HepG2 (cell line): ENCODE measurements around the gene TEDC1. TPM values are rescaled to one million over a fixed set of nuclear protein-coding genes. Genes with fewer than 3 reads are reported as not detected.

ENCODE experiments used
- ATAC-seq: fragments of 200-7000 bp; cut with Tn5 transposase; 3 replicates; pipeline ENCODE4 v1.9.1; 2020; ENCODE audit warnings: mild to moderate bottlenecking, moderate library complexity
- BruUV-seq: library from RNA; stranded (reverse); fragments of 400-500 nt; replicated peaks from 2 replicates; lab custom pipeline; 2021; lab: Mats Ljungman, UMichigan
- CTCF ChIA-PET: fragments of 300-600 bp; formaldehyde crosslinking; extraction: SDS; loops from one replicate; lab custom pipeline; 2021; ENCODE audit warnings: low total read pairs, inconsistent platforms, low intra/inter-chr PET ratio; lab: Yijun Ruan, JAX
- POLR2A ChIA-PET: fragments of 350-600 bp; sonication (Branson Sonifier 250); formaldehyde crosslinking; loops from one replicate; lab custom pipeline; 2020; ENCODE audit warnings: antibody characterized with exemption, inconsistent platforms; lab: Yijun Ruan, JAX
- DNase-seq: peaks from one replicate; pipeline ENCODE4 v3.0.0-alpha.2; 2015; ENCODE audit warnings: low spot score
- FAIRE-seq: peaks from 3 replicates; lab custom pipeline; 2011; peaks lifted over from hg19 to GRCh38; lab: Jason Lieb, UNC
- H2AFZ ChIP-seq: one replicate; pipeline ENCODE4 v1.6.1; 2011; ENCODE audit warnings: low read length, inconsistent platforms
- H3K27ac ChIP-seq: fragments of 300-600 bp; 3 replicates; pipeline ENCODE4 v1.8.0; 2011; ENCODE audit warnings: mixed run types, mild to moderate bottlenecking, mixed read lengths, low read length, inconsistent platforms; ENCODE audit not compliant: insufficient read depth; ENCODE audit errors: extremely low read length
- H3K27me3 ChIP-seq, 2 experiments: fragments of 200-600 bp in 1 of 2; 2 replicates in 1 of 2; 3 replicates in 1 of 2; pipeline versions ENCODE4 v1.6.0 to v1.8.0; 2011; ENCODE audit warnings: low read length in 2 of 2, mild to moderate bottlenecking in 2 of 2, moderate library complexity in 2 of 2, inconsistent platforms in 1 of 2; ENCODE audit not compliant: insufficient read depth in 2 of 2, control insufficient read depth in 1 of 2
- H3K36me3 ChIP-seq, 2 experiments: fragments of 200-600 bp in 1 of 2; replicated peaks in 1 of 2; 2 replicates in 1 of 2; 3 replicates in 1 of 2; pipeline versions ENCODE4 v1.5.1 to v1.8.0; 2011; ENCODE audit warnings: low read length in 2 of 2, inconsistent platforms in 1 of 2; ENCODE audit not compliant: insufficient read depth in 2 of 2, control insufficient read depth in 1 of 2
- H3K4me1 ChIP-seq: 2 replicates; pipeline ENCODE4 v1.5.1; 2012; ENCODE audit warnings: low read length, inconsistent platforms; ENCODE audit not compliant: insufficient read depth
- H3K4me2 ChIP-seq: 2 replicates; pipeline ENCODE4 v1.6.0; 2011; ENCODE audit warnings: low read depth, low read length, inconsistent platforms
- H3K4me3 ChIP-seq, 3 experiments: fragments of 200-600 bp in 1 of 3; sonication (generic), shearing (Covaris generic) in 1 of 3; replicated peaks in 1 of 3; 2 replicates each; pipeline ENCODE4 v1.5.1; 2011 to 2016; ENCODE audit warnings: low read length in 3 of 3, inconsistent platforms in 2 of 3, low read depth in 2 of 3, mild to moderate bottlenecking in 2 of 3, control low read depth in 1 of 3, mixed read lengths in 1 of 3; ENCODE audit not compliant: insufficient read depth in 1 of 3
- H3K79me2 ChIP-seq: one replicate; pipeline ENCODE4 v1.6.1; 2011; ENCODE audit warnings: low read length, inconsistent platforms; ENCODE audit not compliant: insufficient read depth
- H3K9ac ChIP-seq: 2 replicates; pipeline ENCODE4 v1.6.0; 2011; ENCODE audit warnings: mild to moderate bottlenecking, low read depth, low read length, inconsistent platforms; ENCODE audit not compliant: insufficient read depth
- H3K9me3 ChIP-seq: 2 replicates; pipeline ENCODE4 v1.5.1; 2012; ENCODE audit warnings: mild to moderate bottlenecking, low read length
- H4K20me1 ChIP-seq: 2 replicates; pipeline ENCODE4 v1.6.0; 2011; ENCODE audit warnings: inconsistent platforms, mild to moderate bottlenecking, low read length, moderate library complexity; ENCODE audit not compliant: insufficient read depth
- AGO2 ChIP-seq: fragments of 200-400 bp; formaldehyde crosslinking; optimal IDR thresholded peaks from 2 replicates; pipeline ENCODE3; 2017; ENCODE audit warnings: mild to moderate bottlenecking, low read depth, low read length, moderate library complexity
- GATA4 ChIP-seq: sonication (generic); IDR thresholded peaks from 2 replicates; pipeline ENCODE4 v1.6.1; 2016; ENCODE audit warnings: antibody characterized with exemption, low read depth, borderline replicate concordance
- GFI1 ChIP-seq: sonication (generic); formaldehyde crosslinking; IDR thresholded peaks from 2 replicates; pipeline ENCODE4 v1.5.0; 2020; ENCODE audit warnings: missing genetic modification reagents, mild to moderate bottlenecking, borderline replicate concordance
- NFIC ChIP-seq: IDR thresholded peaks from 2 replicates; pipeline ENCODE4 v1.6.1; 2012; ENCODE audit warnings: mild to moderate bottlenecking, low read length, inconsistent platforms
- SRF ChIP-seq: IDR thresholded peaks from 2 replicates; pipeline ENCODE4 v1.6.1; 2011; ENCODE audit warnings: mild to moderate bottlenecking, low read depth, low read length, moderate library complexity
- ZNF496 ChIP-seq: sonication (generic); formaldehyde crosslinking; IDR thresholded peaks from 2 replicates; pipeline ENCODE4 v1.8.1; 2023; ENCODE audit warnings: mild to moderate bottlenecking, moderate library complexity, missing genetic modification reagents; ENCODE audit not compliant: insufficient replicate concordance
- ZNF703 ChIP-seq: sonication (generic); formaldehyde crosslinking; IDR thresholded peaks from 2 replicates; pipeline ENCODE4 v1.5.1; 2020; ENCODE audit warnings: missing genetic modification reagents, mild to moderate bottlenecking, moderate library complexity, borderline replicate concordance
- ZNF773 ChIP-seq: sonication (generic); formaldehyde crosslinking; IDR thresholded peaks from 2 replicates; pipeline ENCODE4 v1.4.0; 2020; ENCODE audit warnings: missing genetic modification reagents, borderline replicate concordance
- ZNF83 ChIP-seq: sonication (generic); formaldehyde crosslinking; IDR thresholded peaks from 2 replicates; pipeline ENCODE4 v1.4.0; 2020; ENCODE audit warnings: missing genetic modification reagents, mild to moderate bottlenecking, borderline replicate concordance
- WGBS: methylation state at CpG from one replicate; pipeline ENCODE4 v1.1.6; 2017; ENCODE audit warnings: low lambda C conversion rate; 5-methylcytosine and 5-hydroxymethylcytosine counted together
- in situ Hi-C: cut with HindIII; loops from 2 replicates; pipeline ENCODE4 v1.10.0; 2017; ENCODE audit warnings: low pct_unique_long_range_greater_than_20kb; ENCODE audit not compliant: extremely low pct_ligation_motif_present
- intact Hi-C: fragments of 100-400 bp; cut with micrococcal nuclease; formaldehyde crosslinking; loops from one replicate; pipeline ENCODE4 v1.10.0; 2022; ENCODE audit not compliant: unreplicated experiment
- polyA plus RNA-seq, 8 experiments: library from polyadenylated mRNA; depleted of rRNA in 3 of 8; stranded (reverse) in 7 of 8; unstranded in 1 of 8; fragments of >200 nt; fragmentation: Illumina TruSeq in 4 of 8; extraction: Trizol in 4 of 8; gene quantifications; 2 replicates each; pipeline versions ENCODE4 v1.2.1 to v1.2.3, GENCODE V29; 2011 to 2016; ENCODE audit warnings: low read depth in 4 of 8, missing spikeins in 1 of 8, mixed read lengths in 1 of 8; ENCODE audit not compliant: insufficient read depth in 1 of 8
- total RNA-seq, 5 experiments: library from RNA; depleted of rRNA; stranded (reverse); fragments of >200 nt; fragmentation: Illumina TruSeq; extraction: Trizol; gene quantifications; 2 replicates each; pipeline ENCODE4 v1.2.3, GENCODE V29; 2016; ENCODE audit warnings: low read depth in 1 of 5
- TF ChIP-seq, protein P1 (sequence below): sonication (generic); formaldehyde crosslinking; IDR thresholded peaks from 2 replicates; pipeline ENCODE4 v1.8.0; 2022; ENCODE audit warnings: missing genetic modification reagents, mild to moderate bottlenecking, borderline replicate concordance
- TF ChIP-seq, protein P2 (sequence below): sonication (generic); formaldehyde crosslinking; IDR thresholded peaks from 2 replicates; pipeline ENCODE4 v1.4.0; 2020; ENCODE audit warnings: missing genetic modification reagents
- TF ChIP-seq, protein P3 (sequence below): IDR thresholded peaks from 2 replicates; pipeline ENCODE4 v1.6.1; 2018; ENCODE audit warnings: missing genetic modification reagents

Gene TEDC1
- total and polyA plus RNA-seq, 2 of the 13 experiments (the other 11 are each of a cell fraction or from before 2014, with no cell fraction given): 5.7 to 27.4 TPM

DNA sequence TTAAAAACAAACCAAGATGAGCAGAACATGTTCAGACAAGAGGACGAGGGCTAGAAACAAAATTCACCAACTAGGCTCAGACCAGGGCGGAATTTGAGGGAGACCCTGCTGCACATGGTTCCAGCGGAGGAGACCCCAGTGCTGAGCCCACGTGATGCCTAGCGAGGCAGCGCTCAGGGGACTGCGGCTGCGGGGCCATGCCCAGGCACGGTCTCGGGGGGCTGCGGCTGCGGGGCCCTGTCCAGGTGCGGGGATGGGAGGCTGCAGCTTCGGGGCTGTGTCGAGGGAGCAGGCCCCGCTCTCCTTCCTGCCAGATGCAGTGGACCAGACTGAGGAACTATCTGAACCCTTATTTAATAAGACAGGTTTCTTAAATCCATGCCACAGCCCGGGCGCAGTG, 29.1 kb upstream of the TEDC1 start:
- no peak overlapping the region for H3K27ac ChIP-seq
- no peak overlapping the region for H3K4me3 ChIP-seq
- intact Hi-C loops: no loop called here
- POLR2A ChIA-PET: no interaction called here
- H3K4me2 ChIP-seq: no peak overlapping the region
- CTCF ChIA-PET: no interaction called here
- H3K79me2 ChIP-seq: no peaks in the 10 kb centered on the region
- no peaks in the 10 kb centered on the region for H3K9me3 ChIP-seq
- no peak for ATAC-seq
- peaks cover 18 to 36% of the 10 kb centered on the region in 2 experiments; a peak in 4 of 5 replicates for H3K36me3 ChIP-seq
- WGBS: 97% methylated on average over 14 of the region's 18 CpGs
- no peak overlapping the region for H3K9ac ChIP-seq
- TF ChIP-seq AGO2: peak; percentile 79
- TF ChIP-seq SRF: no peak
- BruUV-seq: TSS peak; percentile 32
- no peak overlapping the region for H2AFZ ChIP-seq
- H3K4me1 ChIP-seq: no peaks in the 10 kb centered on the region
- DNase-seq: no peak
- in situ Hi-C loops: no loop called here
- H4K20me1 ChIP-seq: no peaks in the 10 kb centered on the region
- no peaks in the 10 kb centered on the region for H3K27me3 ChIP-seq
- FAIRE-seq: no peak

DNA sequence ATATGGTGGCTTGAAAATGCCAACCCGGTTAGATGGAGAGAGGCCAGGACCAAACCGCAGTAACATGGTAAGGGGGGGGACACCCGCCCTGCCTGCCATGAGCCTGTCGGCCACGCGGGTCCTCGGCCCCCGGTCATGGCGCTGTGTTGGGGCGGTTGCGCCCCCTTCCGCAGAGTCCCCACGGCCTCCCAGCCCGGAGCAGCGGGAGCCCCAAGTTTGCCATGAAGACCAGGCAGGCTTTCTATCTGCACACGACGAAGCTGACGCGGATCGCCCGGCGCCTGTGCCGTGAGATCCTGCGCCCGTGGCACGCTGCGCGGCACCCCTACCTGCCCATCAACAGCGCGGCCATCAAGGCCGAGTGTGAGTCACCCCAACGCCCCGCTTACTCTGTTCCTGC, 26.5 kb upstream of the TEDC1 start:
- Histone ChIP-seq H3K9ac (no peak overlapping the region), H3K27ac (no peak overlapping the region), H3K9me3 (no peaks in the 10 kb centered on the region), H3K79me2 (no peaks in the 10 kb centered on the region), H3K4me1 (no peaks in the 10 kb centered on the region), H3K27me3 (no peaks in the 10 kb centered on the region), H4K20me1 (no peaks in the 10 kb centered on the region), H2AFZ (no peak overlapping the region), H3K4me3 (no peak overlapping the region), H3K4me2 (no peak overlapping the region), H3K36me3 (peaks cover 18 to 42% of the 10 kb centered on the region in 2 experiments; a peak in 4 of 5 replicates)
- FAIRE-seq (no peak), DNase-seq (no peak), ATAC-seq (no peak)
- intact Hi-C loops: no loop called here
- in situ Hi-C loops: no loop called here
- BruUV-seq: no TSS peak
- 96% methylated on average over 32 of the region's 33 CpGs for WGBS
- ChIA-PET CTCF (no interaction called here), POLR2A (no interaction called here)
- TF ChIP-seq, protein P1, sequence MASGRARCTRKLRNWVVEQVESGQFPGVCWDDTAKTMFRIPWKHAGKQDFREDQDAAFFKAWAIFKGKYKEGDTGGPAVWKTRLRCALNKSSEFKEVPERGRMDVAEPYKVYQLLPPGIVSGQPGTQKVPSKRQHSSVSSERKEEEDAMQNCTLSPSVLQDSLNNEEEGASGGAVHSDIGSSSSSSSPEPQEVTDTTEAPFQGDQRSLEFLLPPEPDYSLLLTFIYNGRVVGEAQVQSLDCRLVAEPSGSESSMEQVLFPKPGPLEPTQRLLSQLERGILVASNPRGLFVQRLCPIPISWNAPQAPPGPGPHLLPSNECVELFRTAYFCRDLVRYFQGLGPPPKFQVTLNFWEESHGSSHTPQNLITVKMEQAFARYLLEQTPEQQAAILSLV (CRISPR knock-in tag): no peak
- TF ChIP-seq ZNF496 (CRISPR knock-in tag) (no peak), ZNF773 (CRISPR knock-in tag) (no peak), ZNF703 (no peak), GATA4 (no peak), ZNF83 (CRISPR knock-in tag) (no peak), GFI1 (no peak), NFIC (no peak)
- TF ChIP-seq, protein P2, sequence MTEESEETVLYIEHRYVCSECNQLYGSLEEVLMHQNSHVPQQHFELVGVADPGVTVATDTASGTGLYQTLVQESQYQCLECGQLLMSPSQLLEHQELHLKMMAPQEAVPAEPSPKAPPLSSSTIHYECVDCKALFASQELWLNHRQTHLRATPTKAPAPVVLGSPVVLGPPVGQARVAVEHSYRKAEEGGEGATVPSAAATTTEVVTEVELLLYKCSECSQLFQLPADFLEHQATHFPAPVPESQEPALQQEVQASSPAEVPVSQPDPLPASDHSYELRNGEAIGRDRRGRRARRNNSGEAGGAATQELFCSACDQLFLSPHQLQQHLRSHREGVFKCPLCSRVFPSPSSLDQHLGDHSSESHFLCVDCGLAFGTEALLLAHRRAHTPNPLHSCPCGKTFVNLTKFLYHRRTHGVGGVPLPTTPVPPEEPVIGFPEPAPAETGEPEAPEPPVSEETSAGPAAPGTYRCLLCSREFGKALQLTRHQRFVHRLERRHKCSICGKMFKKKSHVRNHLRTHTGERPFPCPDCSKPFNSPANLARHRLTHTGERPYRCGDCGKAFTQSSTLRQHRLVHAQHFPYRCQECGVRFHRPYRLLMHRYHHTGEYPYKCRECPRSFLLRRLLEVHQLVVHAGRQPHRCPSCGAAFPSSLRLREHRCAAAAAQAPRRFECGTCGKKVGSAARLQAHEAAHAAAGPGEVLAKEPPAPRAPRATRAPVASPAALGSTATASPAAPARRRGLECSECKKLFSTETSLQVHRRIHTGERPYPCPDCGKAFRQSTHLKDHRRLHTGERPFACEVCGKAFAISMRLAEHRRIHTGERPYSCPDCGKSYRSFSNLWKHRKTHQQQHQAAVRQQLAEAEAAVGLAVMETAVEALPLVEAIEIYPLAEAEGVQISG (CRISPR knock-in tag): no peak
- TF ChIP-seq, protein P3, sequence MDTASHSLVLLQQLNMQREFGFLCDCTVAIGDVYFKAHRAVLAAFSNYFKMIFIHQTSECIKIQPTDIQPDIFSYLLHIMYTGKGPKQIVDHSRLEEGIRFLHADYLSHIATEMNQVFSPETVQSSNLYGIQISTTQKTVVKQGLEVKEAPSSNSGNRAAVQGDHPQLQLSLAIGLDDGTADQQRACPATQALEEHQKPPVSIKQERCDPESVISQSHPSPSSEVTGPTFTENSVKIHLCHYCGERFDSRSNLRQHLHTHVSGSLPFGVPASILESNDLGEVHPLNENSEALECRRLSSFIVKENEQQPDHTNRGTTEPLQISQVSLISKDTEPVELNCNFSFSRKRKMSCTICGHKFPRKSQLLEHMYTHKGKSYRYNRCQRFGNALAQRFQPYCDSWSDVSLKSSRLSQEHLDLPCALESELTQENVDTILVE (CRISPR knock-in tag): no peak
